Osteoblast (primary cell): Measurements from ENCODE around the gene KLHL4. TPM values are rescaled to one million over a fixed set of nuclear protein-coding genes. Genes with fewer than 3 reads are reported as not detected.
"Not testable (repeated sequence)": the region's sequence is repeated elsewhere in the genome, so short reads cannot be mapped to it uniquely, and the experiment has no call there.

Experiments used
- DNase-seq: peaks from one replicate; pipeline ENCODE4 v3.0.0; 2011; ENCODE audit warnings: low spot score, mixed read lengths; ENCODE audit not compliant: insufficient read length; ENCODE audit errors: missing footprints
- H2AFZ ChIP-seq: 2 replicates; pipeline ENCODE4 v1.6.0; 2011; ENCODE audit warnings: mild to moderate bottlenecking, low read length
- H3K27ac ChIP-seq: 2 replicates; pipeline ENCODE4 v1.5.1; 2011; ENCODE audit warnings: mild to moderate bottlenecking, low read depth, low read length, moderate library complexity
- H3K27me3 ChIP-seq: 2 replicates; pipeline ENCODE4 v1.6.0; 2012; ENCODE audit warnings: mild to moderate bottlenecking, control low read depth, inconsistent platforms, low read length, moderate library complexity; ENCODE audit not compliant: insufficient read depth
- H3K36me3 ChIP-seq: 2 replicates; pipeline ENCODE4 v1.5.1; 2011; ENCODE audit warnings: mild to moderate bottlenecking, low read length, control low read depth, moderate library complexity; ENCODE audit not compliant: insufficient read depth
- H3K4me1 ChIP-seq: 2 replicates; pipeline ENCODE4 v1.5.1; 2011; ENCODE audit warnings: mild to moderate bottlenecking, low read length, control low read depth, moderate library complexity; ENCODE audit not compliant: insufficient read depth
- H3K4me2 ChIP-seq: 2 replicates; pipeline ENCODE4 v1.6.0; 2011; ENCODE audit warnings: mild to moderate bottlenecking, low read length; ENCODE audit not compliant: insufficient read depth
- H3K4me3 ChIP-seq: fragments of 200-600 bp; sonication (generic); 3 replicates; pipeline ENCODE4 v1.5.1; 2012; ENCODE audit warnings: mild to moderate bottlenecking, low read length, inconsistent platforms; ENCODE audit not compliant: insufficient read depth
- H3K79me2 ChIP-seq: 2 replicates; pipeline ENCODE4 v1.6.0; 2012; ENCODE audit warnings: mild to moderate bottlenecking, low read length, control low read depth, inconsistent platforms; ENCODE audit not compliant: insufficient read depth
- H3K9me3 ChIP-seq: 2 replicates; pipeline ENCODE4 v1.5.1; 2011; ENCODE audit warnings: low read depth, low read length, control low read depth
- H4K20me1 ChIP-seq: 2 replicates; pipeline ENCODE4 v1.6.0; 2012; ENCODE audit warnings: mild to moderate bottlenecking, low read length, control low read depth; ENCODE audit not compliant: insufficient read depth
- CTCF ChIP-seq: IDR thresholded peaks from 2 replicates; pipeline ENCODE4 v1.5.1; 2011; ENCODE audit warnings: mild to moderate bottlenecking, low read depth, low read length, moderate library complexity; ENCODE audit errors: extremely low read depth
- total RNA-seq: library from RNA; depleted of rRNA; stranded (reverse); fragments of >200 nt; gene quantifications from 2 replicates; pipeline ENCODE4 v1.2.3, GENCODE V29; 2012

Gene KLHL4
- total RNA-seq, 1 donor = 0.72 TPM

GRCh38 chrX:87634361-87634760 lies 116.8 kb downstream of the KLHL4 start:
- DNase-seq = no peak
- Histone ChIP-seq H4K20me1 (no peaks in the 10 kb centered on the region), H3K27ac (no peak overlapping the region), H3K9me3 (no peaks in the 10 kb centered on the region), H3K4me1 (no peaks in the 10 kb centered on the region), H3K79me2 (no peaks in the 10 kb centered on the region), H3K4me2 (no peak overlapping the region), H2AFZ (no peak overlapping the region), H3K36me3 (no peaks in the 10 kb centered on the region), H3K4me3 (no peak overlapping the region), H3K27me3 (no peaks in the 10 kb centered on the region)
- no peak for TF ChIP-seq CTCF

GRCh38 chrX:87636533-87636932 lies 118.9 kb downstream of the KLHL4 start:
- H3K27me3 ChIP-seq = no peaks in the 10 kb centered on the region
- no peaks in the 10 kb centered on the region for H3K79me2 ChIP-seq
- no peaks in the 10 kb centered on the region for H3K36me3 ChIP-seq
- DNase-seq = no peak
- no peaks in the 10 kb centered on the region for H3K9me3 ChIP-seq
- TF ChIP-seq CTCF = no peak
- H3K4me3 ChIP-seq = no peak overlapping the region
- no peaks in the 10 kb centered on the region for H4K20me1 ChIP-seq
- no peak overlapping the region for H3K27ac ChIP-seq
- H3K4me2 ChIP-seq = no peak overlapping the region
- no peak overlapping the region for H2AFZ ChIP-seq
- H3K4me1 ChIP-seq = no peaks in the 10 kb centered on the region

- not testable (repeated sequence) for DNase-seq, H3K79me2 ChIP-seq, H3K4me2 ChIP-seq, H3K4me1 ChIP-seq, H3K9me3 ChIP-seq, H2AFZ ChIP-seq, H3K27ac ChIP-seq, H3K4me3 ChIP-seq, H3K27me3 ChIP-seq, H3K36me3 ChIP-seq, H4K20me1 ChIP-seq
These were observed 123.8 kb downstream of the KLHL4 start for GRCh38 chrX:87641439-87641838.

GRCh38 chrX:87661761-87662160 lies 144.2 kb downstream of the KLHL4 start:
- no peak for DNase-seq

More at GRCh38 chrX:87661761-87662160, 144.2 kb downstream of the KLHL4 start:
- Histone ChIP-seq H3K9me3 (no peaks in the 10 kb centered on the region), H3K27ac (no peak overlapping the region), H3K4me2 (no peak overlapping the region), H3K79me2 (no peaks in the 10 kb centered on the region), H3K4me3 (no peak overlapping the region), H3K4me1 (no peaks in the 10 kb centered on the region), H3K27me3 (no peaks in the 10 kb centered on the region), H2AFZ (no peak overlapping the region), H4K20me1 (no peaks in the 10 kb centered on the region), H3K36me3 (no peaks in the 10 kb centered on the region)
- no peak for TF ChIP-seq CTCF
